Measurements from ENCODE around the gene HDGF. TPM values are rescaled to one million over a fixed set of nuclear protein-coding genes. Genes with fewer than 3 reads are reported as not detected.
A peak's percentile ranks its signal among the peaks of the same experiment; 100 is the strongest.

Gene HDGF
- total RNA-seq, 3 donors from 2014 or later (not counting 1 experiment from before 2014, with no cell fraction given): 95.3 to 110 (median 96.6) TPM

DNA sequence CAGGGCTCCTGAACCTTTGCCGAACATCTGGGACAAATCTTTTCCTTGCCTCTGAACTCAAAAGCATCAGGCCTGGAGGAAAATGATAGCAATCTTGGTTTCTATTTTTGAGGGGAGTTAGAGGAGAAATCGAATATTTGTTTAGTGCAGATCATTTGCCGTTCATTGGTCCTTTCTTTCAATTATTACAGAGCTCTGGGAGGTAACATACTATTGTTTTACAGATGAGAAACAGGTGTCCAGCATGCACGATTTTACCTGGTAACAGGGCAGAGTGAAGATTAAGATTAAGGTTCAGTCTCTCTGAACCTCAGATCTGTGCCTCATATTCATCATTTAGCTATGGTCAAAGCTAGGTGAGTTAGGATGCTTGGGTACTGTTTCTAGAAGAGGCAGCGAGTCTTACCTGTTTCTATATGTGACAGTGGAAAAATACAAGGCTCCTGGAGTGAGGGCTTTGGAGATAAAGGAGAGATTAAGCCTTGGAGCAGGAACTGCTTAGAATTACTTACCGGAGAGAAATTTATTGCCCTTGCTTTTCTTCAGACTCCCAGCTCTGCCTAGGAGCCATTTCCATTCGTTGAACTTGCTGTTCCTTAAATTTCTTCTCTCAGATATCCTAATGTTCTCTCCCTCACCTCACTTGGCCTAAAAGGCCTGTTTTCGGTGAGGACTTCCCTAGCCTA, 17.3 kb upstream of the HDGF start:
- Histone ChIP-seq H3K27ac (ENCODE audit: low read length) (peak overlapping the region; percentile 98), H3K4me3 (ENCODE audit: low read length) (peak overlapping the region; percentile 86), H3K27me3 (ENCODE audit: control insufficient read depth, insufficient read depth, low read length) (no peaks in the 10 kb centered on the region), H3K36me3 (ENCODE audit: control insufficient read depth, insufficient read depth, low read length) (peaks cover 19% of the 10 kb centered on the region), H3K4me1 (ENCODE audit: control insufficient read depth, insufficient read depth, low read length) (peaks cover 33% of the 10 kb centered on the region), H3K9me3 (ENCODE audit: control insufficient read depth, insufficient read depth, low read length) (no peaks in the 10 kb centered on the region)
- H3K4me3 Mint-ChIP-seq: no peak overlapping the region
- no peaks in the 10 kb centered on the region for H3K9me3 Mint-ChIP-seq
- H3K27ac Mint-ChIP-seq: no peak overlapping the region
- TF ChIP-seq, protein P1, sequence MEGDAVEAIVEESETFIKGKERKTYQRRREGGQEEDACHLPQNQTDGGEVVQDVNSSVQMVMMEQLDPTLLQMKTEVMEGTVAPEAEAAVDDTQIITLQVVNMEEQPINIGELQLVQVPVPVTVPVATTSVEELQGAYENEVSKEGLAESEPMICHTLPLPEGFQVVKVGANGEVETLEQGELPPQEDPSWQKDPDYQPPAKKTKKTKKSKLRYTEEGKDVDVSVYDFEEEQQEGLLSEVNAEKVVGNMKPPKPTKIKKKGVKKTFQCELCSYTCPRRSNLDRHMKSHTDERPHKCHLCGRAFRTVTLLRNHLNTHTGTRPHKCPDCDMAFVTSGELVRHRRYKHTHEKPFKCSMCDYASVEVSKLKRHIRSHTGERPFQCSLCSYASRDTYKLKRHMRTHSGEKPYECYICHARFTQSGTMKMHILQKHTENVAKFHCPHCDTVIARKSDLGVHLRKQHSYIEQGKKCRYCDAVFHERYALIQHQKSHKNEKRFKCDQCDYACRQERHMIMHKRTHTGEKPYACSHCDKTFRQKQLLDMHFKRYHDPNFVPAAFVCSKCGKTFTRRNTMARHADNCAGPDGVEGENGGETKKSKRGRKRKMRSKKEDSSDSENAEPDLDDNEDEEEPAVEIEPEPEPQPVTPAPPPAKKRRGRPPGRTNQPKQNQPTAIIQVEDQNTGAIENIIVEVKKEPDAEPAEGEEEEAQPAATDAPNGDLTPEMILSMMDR (IDR thresholded peaks at IDR 0.05): no peak
- no peaks in the 10 kb centered on the region for H3K27me3 Mint-ChIP-seq (ENCODE audit: low read depth in 2 of 2)
- no peak for DNase-seq
- H3K4me1 Mint-ChIP-seq: peaks cover 47 to 53% of the 10 kb centered on the region in 2 donors
- whole genome bisulfite sequencing (ENCODE audit: insufficient coverage): 41% methylated on average over 6 of the region's 8 CpGs
- intact Hi-C loops (cut with micrococcal nuclease): no loop called here
- no peak for ATAC-seq
- H3K36me3 Mint-ChIP-seq: peaks cover 6% of the 10 kb centered on the region

DNA sequence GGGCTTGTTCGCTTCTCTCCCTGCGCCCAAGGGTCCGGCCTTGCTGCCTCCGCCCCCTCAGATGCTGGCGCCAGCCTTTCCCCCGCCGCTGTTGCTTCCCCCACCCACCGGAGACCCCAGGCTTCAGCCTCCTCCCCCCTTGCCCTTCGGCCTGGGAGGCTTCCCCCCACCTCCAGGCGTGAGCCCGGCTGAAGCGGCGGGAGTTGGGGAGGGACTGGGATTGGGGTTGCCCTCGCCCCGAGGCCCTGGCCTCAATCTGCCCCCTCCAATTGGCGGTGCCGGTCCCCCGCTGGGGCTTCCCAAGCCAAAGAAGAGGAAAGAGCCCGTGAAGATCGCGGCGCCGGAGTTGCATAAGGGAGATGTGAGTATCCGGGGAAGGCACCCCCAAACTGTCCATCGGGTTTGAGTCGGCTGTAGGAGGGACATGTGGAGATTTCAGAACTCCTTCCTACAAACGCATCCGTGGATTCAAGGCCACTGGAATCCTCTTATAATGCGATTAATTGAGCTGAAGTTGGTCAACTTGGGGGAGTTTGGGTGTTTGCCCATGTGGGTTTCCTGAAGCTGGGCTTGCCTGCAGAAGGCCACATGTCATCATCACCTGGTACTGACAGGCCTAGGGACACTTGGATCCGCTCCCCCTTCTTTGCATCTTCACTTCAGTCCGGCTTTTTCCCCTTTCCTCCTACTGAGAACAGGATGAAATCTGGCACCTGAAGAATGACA, 16.6 kb upstream of the HDGF start:
- peak overlapping the region; percentile 86 for H3K4me3 ChIP-seq (ENCODE audit: low read length)
- DNase-seq: peak; percentile 40 to 73
- under 1% methylated on average over 28 of the region's 31 CpGs for WGBS (ENCODE audit: insufficient coverage)

DNA sequence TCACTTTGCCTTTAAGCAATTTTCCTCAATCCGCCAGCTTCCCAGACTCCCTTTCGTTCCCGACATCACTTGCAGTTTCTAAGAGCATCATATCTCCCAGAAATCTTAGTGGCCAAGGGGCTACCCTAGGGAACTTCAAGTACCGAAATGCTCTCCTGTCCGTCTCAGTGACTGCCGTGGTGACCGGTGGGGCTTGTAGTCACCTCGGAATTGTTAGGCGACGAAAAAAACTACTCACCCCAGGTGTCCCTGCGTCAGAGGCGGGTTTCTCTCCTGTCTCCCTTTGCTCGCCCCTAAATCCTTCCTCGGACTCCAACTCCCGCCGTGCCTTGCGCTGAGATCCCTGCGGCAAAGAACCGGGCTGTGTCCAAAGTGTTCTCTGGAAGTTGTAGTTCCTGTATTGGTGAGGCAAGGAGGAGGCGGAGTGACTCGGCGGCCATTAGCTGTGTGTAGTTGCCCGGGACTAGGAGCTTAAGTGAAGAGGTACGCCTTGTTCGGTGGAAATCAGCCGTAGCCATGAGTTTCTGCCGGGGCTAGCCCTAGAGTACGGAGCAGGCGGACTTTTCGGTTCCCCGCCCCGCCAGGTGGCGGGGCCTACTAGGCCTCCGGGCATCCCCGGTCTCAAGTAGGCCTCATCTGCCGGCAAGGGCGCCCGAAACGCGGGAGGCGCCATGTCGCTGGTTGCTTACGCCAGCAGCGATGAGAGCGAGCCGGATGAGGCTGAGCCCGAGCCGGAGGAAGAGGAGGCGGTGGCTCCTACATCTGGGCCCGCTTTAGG, 15.8 kb upstream of the HDGF start, which contains the start of gene PRCC:
TSS of gene PRCC (plus strand) at position 435 of the 778 bp plus-strand sequence. CDS start at position 672, 237 bp downstream.
- intact Hi-C loops (cut with micrococcal nuclease): loop anchor here (1.0 kb wide), 5 partner anchors 16 to 49 kb away; partner anchors contain the start of genes HDGF, ISG20L2, METTL25B and MRPL24
- peaks cover 33 to 39% of the 10 kb centered on the region in 2 donors for H3K4me1 Mint-ChIP-seq
- peak within 1 kb of the TSS; percentile 86 for H3K4me3 ChIP-seq (ENCODE audit: low read length)
- H3K27me3 ChIP-seq (ENCODE audit: control insufficient read depth, insufficient read depth, low read length): no peaks in the 10 kb centered on the region
- H3K27me3 Mint-ChIP-seq (ENCODE audit: low read depth in 2 of 2): no peaks in the 10 kb centered on the region
- H3K36me3 Mint-ChIP-seq: peaks cover 6% of the 10 kb centered on the region
- H3K36me3 ChIP-seq (ENCODE audit: control insufficient read depth, insufficient read depth, low read length): peaks cover 11% of the 10 kb centered on the region
- TF ChIP-seq, protein P1 (IDR thresholded peaks at IDR 0.05): no peak
- no peaks in the 10 kb centered on the region for H3K9me3 Mint-ChIP-seq
- peak; percentile 94 to 99 for DNase-seq
- H3K27ac Mint-ChIP-seq: no peak within 1 kb of the TSS
- WGBS (ENCODE audit: insufficient coverage): under 1% methylated on average over 50 of the region's 50 CpGs
- peaks cover 33% of the 10 kb centered on the region for H3K4me1 ChIP-seq (ENCODE audit: control insufficient read depth, insufficient read depth, low read length)
- H3K4me3 Mint-ChIP-seq: no peak within 1 kb of the TSS
- peak; percentile 91 to 98 (median 93) for ATAC-seq
- no peaks in the 10 kb centered on the region for H3K9me3 ChIP-seq (ENCODE audit: control insufficient read depth, insufficient read depth, low read length)
- peak within 1 kb of the TSS; percentile 98 for H3K27ac ChIP-seq (ENCODE audit: low read length)

More for the DNA sequence above, 16.6 kb upstream of the HDGF start:
- peaks cover 39 to 46% of the 10 kb centered on the region in 2 donors for H3K4me1 Mint-ChIP-seq
- H3K27ac Mint-ChIP-seq: no peak overlapping the region
- ATAC-seq: peak; percentile 0 to 5 (median 0)
- H3K9me3 Mint-ChIP-seq: no peaks in the 10 kb centered on the region
- Histone ChIP-seq H3K4me1 (ENCODE audit: control insufficient read depth, insufficient read depth, low read length) (peaks cover 33% of the 10 kb centered on the region), H3K9me3 (ENCODE audit: control insufficient read depth, insufficient read depth, low read length) (no peaks in the 10 kb centered on the region), H3K27me3 (ENCODE audit: control insufficient read depth, insufficient read depth, low read length) (no peaks in the 10 kb centered on the region), H3K36me3 (ENCODE audit: control insufficient read depth, insufficient read depth, low read length) (peaks cover 14% of the 10 kb centered on the region), H3K27ac (ENCODE audit: low read length) (peak overlapping the region; percentile 98)
- intact Hi-C loops (cut with micrococcal nuclease): loop anchor here (1.0 kb wide), 5 partner anchors 17 to 48 kb away; partner anchors contain the start of genes HDGF, ISG20L2, METTL25B and MRPL24
- TF ChIP-seq, protein P1 (IDR thresholded peaks at IDR 0.05): no peak
- no peak overlapping the region for H3K4me3 Mint-ChIP-seq
- peaks cover 6% of the 10 kb centered on the region for H3K36me3 Mint-ChIP-seq
- no peaks in the 10 kb centered on the region for H3K27me3 Mint-ChIP-seq (ENCODE audit: low read depth in 2 of 2)

All from natural killer cell (primary cell).